Astrocyte (in vitro differentiated cells and primary cell): ENCODE results near the gene SKA1. TPM values are rescaled to one million over a fixed set of nuclear protein-coding genes. Genes with fewer than 3 reads are reported as not detected.
A peak's percentile ranks its signal among the peaks of the same experiment; 100 is the strongest.

ENCODE experiments used
- DNase-seq: peaks from one replicate; pipeline ENCODE4 v3.0.0-alpha.2; 2010; ENCODE audit warnings: low read depth
- FAIRE-seq: peaks from 2 replicates; lab custom pipeline; 2011; peaks lifted over from hg19 to GRCh38; lab: Jason Lieb, UNC
- H2AFZ ChIP-seq: 2 replicates; pipeline ENCODE4 v1.6.0; 2012; ENCODE audit warnings: low read depth, low read length, inconsistent platforms
- H3K27ac ChIP-seq: 2 replicates; pipeline ENCODE4 v1.5.1; 2011; ENCODE audit warnings: low read depth, low read length, inconsistent platforms
- H3K27me3 ChIP-seq: 2 replicates; pipeline ENCODE4 v1.6.0; 2011; ENCODE audit warnings: low read length, inconsistent platforms; ENCODE audit not compliant: insufficient read depth
- H3K36me3 ChIP-seq: 2 replicates; pipeline ENCODE4 v1.5.1; 2011; ENCODE audit warnings: low read length, inconsistent platforms; ENCODE audit not compliant: insufficient read depth
- H3K4me1 ChIP-seq: 2 replicates; pipeline ENCODE4 v1.5.1; 2011; ENCODE audit warnings: low read length, inconsistent platforms; ENCODE audit not compliant: insufficient read depth
- H3K4me2 ChIP-seq: 2 replicates; pipeline ENCODE4 v1.6.0; 2012; ENCODE audit warnings: low read length, inconsistent platforms
- H3K4me3 ChIP-seq: 2 replicates; pipeline ENCODE4 v1.5.1; 2011; ENCODE audit warnings: low read depth, mild to moderate bottlenecking, low read length, inconsistent platforms; ENCODE audit not compliant: insufficient read depth
- H3K79me2 ChIP-seq: 2 replicates; pipeline ENCODE4 v1.6.0; 2012; ENCODE audit warnings: mild to moderate bottlenecking, low read length, inconsistent platforms; ENCODE audit not compliant: insufficient read depth
- H3K9ac ChIP-seq: 2 replicates; pipeline ENCODE4 v1.6.0; 2012; ENCODE audit warnings: mild to moderate bottlenecking, low read length, inconsistent platforms
- H3K9me3 ChIP-seq: 2 replicates; pipeline ENCODE4 v1.5.1; 2012; ENCODE audit warnings: low read depth, mild to moderate bottlenecking, low read length, inconsistent platforms; ENCODE audit not compliant: insufficient read depth
- H4K20me1 ChIP-seq: 2 replicates; pipeline ENCODE4 v1.6.0; 2012; ENCODE audit warnings: low read length, inconsistent platforms; ENCODE audit not compliant: insufficient read depth
- H3K27ac Mint-ChIP-seq: one replicate; pipeline ENCODE4 v1.8.0; 2021; ENCODE audit warnings: mild to moderate bottlenecking, mixed read lengths; ENCODE audit not compliant: unreplicated experiment
- H3K27me3 Mint-ChIP-seq: one replicate; pipeline ENCODE4 v1.8.0; 2021; ENCODE audit warnings: low read depth, mixed read lengths; ENCODE audit not compliant: unreplicated experiment
- H3K36me3 Mint-ChIP-seq: one replicate; pipeline ENCODE4 v1.8.0; 2021; ENCODE audit warnings: low read depth, mixed read lengths; ENCODE audit not compliant: unreplicated experiment
- H3K4me1 Mint-ChIP-seq: one replicate; pipeline ENCODE4 v1.8.0; 2021; ENCODE audit warnings: low read depth, mixed read lengths; ENCODE audit not compliant: unreplicated experiment
- H3K4me3 Mint-ChIP-seq: one replicate; pipeline ENCODE4 v1.8.0; 2021; ENCODE audit warnings: mild to moderate bottlenecking, moderate library complexity, mixed read lengths; ENCODE audit not compliant: unreplicated experiment
- H3K9me3 Mint-ChIP-seq: one replicate; pipeline ENCODE4 v1.8.0; 2021; ENCODE audit warnings: mild to moderate bottlenecking, mixed read lengths; ENCODE audit not compliant: unreplicated experiment
- EZH2 ChIP-seq: IDR thresholded peaks from 2 replicates; pipeline ENCODE4 v1.6.1; 2012; ENCODE audit warnings: mild to moderate bottlenecking, low read length, inconsistent platforms; ENCODE audit not compliant: insufficient read depth
- total RNA-seq: library from RNA; stranded (reverse); gene quantifications from 2 replicates; pipeline ENCODE4 v1.2.1, GENCODE V29; 2021
- TF ChIP-seq, protein P1 (sequence below): IDR thresholded peaks from 2 replicates; pipeline ENCODE4 v1.5.1; 2011; ENCODE audit warnings: low read depth, mild to moderate bottlenecking, inconsistent platforms, low read length, moderate library complexity; ENCODE audit not compliant: insufficient read depth

Gene SKA1
- total RNA-seq, 1 donor from 2014 or later = 2.6 TPM

DNA sequence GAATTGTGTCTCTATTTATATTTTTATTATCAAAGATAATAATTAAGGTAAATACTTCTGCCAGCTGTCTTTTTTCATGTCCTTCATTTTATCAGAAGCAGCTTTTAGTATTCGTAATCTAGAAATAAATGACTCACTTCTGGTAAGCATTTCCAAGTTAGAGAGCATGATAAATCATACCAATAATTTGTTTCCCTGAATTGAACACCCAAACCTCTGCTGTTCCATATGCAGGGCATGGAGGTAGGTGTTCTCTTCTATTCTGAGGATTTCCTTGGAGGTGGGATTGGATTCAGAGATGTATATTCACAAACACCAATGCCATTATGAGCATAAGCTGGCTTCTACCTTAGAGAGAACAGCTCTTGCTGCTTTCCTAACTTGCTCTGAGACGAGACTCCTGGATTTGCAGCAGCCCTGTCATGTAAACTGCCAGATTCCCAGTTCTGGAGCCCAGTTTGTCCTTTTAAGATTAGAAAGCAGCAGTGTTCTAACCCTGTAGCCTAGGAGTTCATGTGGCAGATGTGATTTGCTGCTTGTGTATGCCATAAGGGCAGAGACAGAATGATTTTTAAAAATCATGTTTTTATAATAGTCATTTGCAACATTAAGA, 47.5 kb downstream of the SKA1 start:
- H3K4me2 ChIP-seq = no peak overlapping the region
- peak; percentile 10 for DNase-seq
- H3K9me3 Mint-ChIP-seq = peaks cover 6% of the 10 kb centered on the region
- peaks cover 6% of the 10 kb centered on the region for H3K27me3 ChIP-seq
- H3K27ac ChIP-seq = no peak overlapping the region
- H3K9me3 ChIP-seq = peaks cover 3% of the 10 kb centered on the region
- H3K79me2 ChIP-seq = no peaks in the 10 kb centered on the region
- H3K27me3 Mint-ChIP-seq = no peaks in the 10 kb centered on the region
- FAIRE-seq = no peak
- H3K4me3 ChIP-seq = no peak overlapping the region
- H2AFZ ChIP-seq = no peak overlapping the region
- no peaks in the 10 kb centered on the region for H3K36me3 Mint-ChIP-seq
- TF ChIP-seq, protein P1, sequence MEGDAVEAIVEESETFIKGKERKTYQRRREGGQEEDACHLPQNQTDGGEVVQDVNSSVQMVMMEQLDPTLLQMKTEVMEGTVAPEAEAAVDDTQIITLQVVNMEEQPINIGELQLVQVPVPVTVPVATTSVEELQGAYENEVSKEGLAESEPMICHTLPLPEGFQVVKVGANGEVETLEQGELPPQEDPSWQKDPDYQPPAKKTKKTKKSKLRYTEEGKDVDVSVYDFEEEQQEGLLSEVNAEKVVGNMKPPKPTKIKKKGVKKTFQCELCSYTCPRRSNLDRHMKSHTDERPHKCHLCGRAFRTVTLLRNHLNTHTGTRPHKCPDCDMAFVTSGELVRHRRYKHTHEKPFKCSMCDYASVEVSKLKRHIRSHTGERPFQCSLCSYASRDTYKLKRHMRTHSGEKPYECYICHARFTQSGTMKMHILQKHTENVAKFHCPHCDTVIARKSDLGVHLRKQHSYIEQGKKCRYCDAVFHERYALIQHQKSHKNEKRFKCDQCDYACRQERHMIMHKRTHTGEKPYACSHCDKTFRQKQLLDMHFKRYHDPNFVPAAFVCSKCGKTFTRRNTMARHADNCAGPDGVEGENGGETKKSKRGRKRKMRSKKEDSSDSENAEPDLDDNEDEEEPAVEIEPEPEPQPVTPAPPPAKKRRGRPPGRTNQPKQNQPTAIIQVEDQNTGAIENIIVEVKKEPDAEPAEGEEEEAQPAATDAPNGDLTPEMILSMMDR = no peak
- TF ChIP-seq EZH2 = no peak
- no peaks in the 10 kb centered on the region for H4K20me1 ChIP-seq
- H3K4me3 Mint-ChIP-seq = no peak overlapping the region
- H3K36me3 ChIP-seq = no peaks in the 10 kb centered on the region
- H3K4me1 Mint-ChIP-seq = no peaks in the 10 kb centered on the region
- H3K4me1 ChIP-seq = no peaks in the 10 kb centered on the region
- H3K9ac ChIP-seq = no peak overlapping the region
- H3K27ac Mint-ChIP-seq = no peak overlapping the region

DNA sequence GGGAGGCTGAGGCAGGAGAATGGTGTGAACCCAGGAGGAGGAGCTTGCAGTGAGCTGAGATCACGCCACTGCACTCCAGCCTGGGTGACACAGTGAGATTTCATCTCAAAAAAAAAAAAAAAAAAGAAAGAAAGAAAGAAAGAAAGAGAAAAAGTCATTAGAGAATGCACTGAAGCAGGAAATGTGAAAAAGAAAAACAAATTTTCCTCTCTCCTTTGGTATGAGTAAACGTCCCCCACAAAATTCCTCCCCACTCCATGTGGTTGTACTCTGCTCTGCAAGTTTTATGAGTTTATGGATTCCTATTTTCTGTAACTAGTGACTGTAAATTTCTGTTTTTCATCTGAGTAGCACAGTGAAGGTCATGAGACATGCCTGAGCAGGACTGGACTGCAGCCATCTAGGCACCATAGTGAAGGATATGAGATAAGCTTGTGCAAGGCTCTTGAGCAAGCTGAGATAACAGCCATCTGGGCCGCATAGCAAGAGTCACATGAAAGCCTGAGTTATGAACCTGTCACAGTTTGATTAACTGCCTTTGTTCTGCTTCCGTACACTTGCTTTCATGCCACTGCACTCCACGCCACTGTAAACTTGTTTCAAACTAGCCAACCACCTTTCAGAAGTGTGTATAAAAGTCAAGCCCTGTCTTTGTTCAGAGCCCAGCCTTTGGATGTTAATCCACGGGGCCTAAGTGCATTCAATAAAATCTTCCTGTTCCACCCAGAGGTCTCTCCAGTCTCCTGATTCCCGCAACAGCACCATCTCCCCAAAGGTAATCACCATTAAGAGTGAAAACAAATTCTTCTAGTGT, 50.2 kb downstream of the SKA1 start:
- H3K27ac Mint-ChIP-seq = no peak overlapping the region
- Histone ChIP-seq H3K36me3 (no peaks in the 10 kb centered on the region), H3K4me2 (no peak overlapping the region), H3K4me1 (no peaks in the 10 kb centered on the region), H3K27ac (no peak overlapping the region), H4K20me1 (no peaks in the 10 kb centered on the region), H3K9ac (no peak overlapping the region), H3K9me3 (peaks cover 3% of the 10 kb centered on the region), H3K4me3 (no peak overlapping the region), H3K27me3 (peaks cover 9% of the 10 kb centered on the region), H2AFZ (no peak overlapping the region), H3K79me2 (no peaks in the 10 kb centered on the region)
- FAIRE-seq (no peak), DNase-seq (peak; percentile 90)
- TF ChIP-seq, protein P1 = no peak
- no peak for TF ChIP-seq EZH2
- no peak overlapping the region for H3K4me3 Mint-ChIP-seq
- no peaks in the 10 kb centered on the region for H3K36me3 Mint-ChIP-seq
- peaks cover 6% of the 10 kb centered on the region for H3K9me3 Mint-ChIP-seq
- H3K4me1 Mint-ChIP-seq = no peaks in the 10 kb centered on the region
- peaks cover 4% of the 10 kb centered on the region for H3K27me3 Mint-ChIP-seq
